Keratinocyte (primary cell): Measurements from ENCODE around the gene CLCN7.

ENCODE experiments used
- CTCF ChIP-seq, 3 experiments: IDR thresholded peaks in 1 of 3; conservative IDR thresholded peaks in 1 of 3; optimal IDR thresholded peaks in 1 of 3; 2 replicates in 2 of 3; 3 replicates in 1 of 3; pipeline versions ENCODE3 to v1.5.1; 2011; ENCODE audit warnings: low read length in 3 of 3, mild to moderate bottlenecking in 3 of 3, moderate library complexity in 2 of 3, control low read depth in 1 of 3, inconsistent platforms in 1 of 3; ENCODE audit not compliant: insufficient read depth in 2 of 3; ENCODE audit errors: extremely low read depth in 1 of 3
- EZH2 ChIP-seq: IDR thresholded peaks from one replicate; pipeline ENCODE4 v1.6.1; 2012; ENCODE audit warnings: inconsistent platforms, mild to moderate bottlenecking, low read length, moderate library complexity

DNA sequence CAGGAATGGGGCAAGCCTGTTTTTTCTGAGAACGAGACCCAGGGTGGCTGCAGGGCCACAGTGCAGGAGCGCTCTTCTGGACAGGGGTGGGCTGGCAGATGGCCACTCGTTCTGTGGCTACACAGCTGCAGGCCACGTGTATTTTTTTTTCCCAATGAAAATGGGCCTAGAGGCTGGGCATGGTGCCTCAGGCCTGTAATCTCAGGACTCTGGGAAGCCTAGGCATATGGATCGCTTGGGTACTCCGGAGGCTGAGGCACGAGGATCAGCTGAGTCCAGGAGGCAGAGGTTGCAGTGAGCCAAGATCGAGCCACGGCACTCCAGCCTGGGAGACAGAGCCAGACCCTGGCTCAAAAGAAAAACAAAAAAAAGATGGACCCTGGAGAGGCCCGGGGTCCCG, 67.1 kb downstream of the CLCN7 start:
- TF ChIP-seq CTCF (optimal IDR thresholded peaks at IDR 0.05 in 1 of 3, IDR thresholded peaks at IDR 0.05 in 1 of 3, conservative IDR thresholded peaks at IDR 0.05 in 1 of 3; ENCODE audit: extremely low read depth in 1 of 3, insufficient read depth in 2 of 3, low read length in 3 of 3) = no peak
- no peak for TF ChIP-seq EZH2
